ENCODE data around the gene OR51A7.

- TF ChIP-seq CTCF (IDR thresholded peaks at IDR 0.05) (no peak), POLR2A (IDR thresholded peaks at IDR 0.05) (no peak)
Measured at GRCh38 chr11:4882543-4882942, 21.0 kb upstream of the OR51A7 start.
